Measurements from ENCODE around the gene OXT.
"Not testable (repeated sequence)": the region's sequence is repeated elsewhere in the genome, so short reads cannot be mapped to it uniquely, and the experiment has no call there.

Gene OXT

GRCh38 chr20:3111507-3111906, 40.1 kb downstream of the OXT start:
- no peak for DNase-seq (ENCODE audit: low read depth)
- H3K4me3 ChIP-seq (ENCODE audit: low read depth, low read length) = no peak overlapping the region
- in situ Hi-C loops (cut with HindIII; ENCODE audit: low sequenced_read_pairs) = no loop called here
- no peak for TF ChIP-seq CTCF (IDR thresholded peaks at IDR 0.05; ENCODE audit: low read depth, low read length, missing control alignments)

- in situ Hi-C loops (cut with HindIII; ENCODE audit: low sequenced_read_pairs) = no loop called here
- DNase-seq (ENCODE audit: low read depth) = no peak
- no peak overlapping the region for H3K4me3 ChIP-seq (ENCODE audit: low read depth, low read length)
- TF ChIP-seq CTCF (IDR thresholded peaks at IDR 0.05; ENCODE audit: low read depth, low read length, missing control alignments) = no peak
These were observed 40.6 kb downstream of the OXT start for GRCh38 chr20:3111995-3112394.

- in situ Hi-C loops (cut with HindIII; ENCODE audit: low sequenced_read_pairs) = no loop called here
- peak; percentile 41 for DNase-seq (ENCODE audit: low read depth)
- TF ChIP-seq CTCF (IDR thresholded peaks at IDR 0.05; ENCODE audit: low read depth, low read length, missing control alignments) = peak; percentile 77
- H3K4me3 ChIP-seq (ENCODE audit: low read depth, low read length) = no peak overlapping the region
These were observed 44.0 kb downstream of the OXT start for GRCh38 chr20:3115190-3116107.

- in situ Hi-C loops (cut with HindIII; ENCODE audit: low sequenced_read_pairs) = no loop called here
- TF ChIP-seq CTCF (IDR thresholded peaks at IDR 0.05; ENCODE audit: low read depth, low read length, missing control alignments) = no peak
- H3K4me3 ChIP-seq (ENCODE audit: low read depth, low read length) = no peak overlapping the region
- DNase-seq (ENCODE audit: low read depth) = no peak
These were observed 44.9 kb downstream of the OXT start for GRCh38 chr20:3116341-3116740.

GRCh38 chr20:3117839-3118379, 46.5 kb downstream of the OXT start:
- in situ Hi-C loops (cut with HindIII; ENCODE audit: low sequenced_read_pairs); H3K4me3 ChIP-seq (ENCODE audit: low read depth, low read length): not testable (repeated sequence)
- peak; percentile 38 for DNase-seq (ENCODE audit: low read depth)
- peak; percentile 67 for TF ChIP-seq CTCF (IDR thresholded peaks at IDR 0.05; ENCODE audit: low read depth, low read length, missing control alignments)

- in situ Hi-C loops (cut with HindIII; ENCODE audit: low sequenced_read_pairs) = no loop called here
- no peak for TF ChIP-seq CTCF (IDR thresholded peaks at IDR 0.05; ENCODE audit: low read depth, low read length, missing control alignments)
- H3K4me3 ChIP-seq (ENCODE audit: low read depth, low read length) = no peak overlapping the region
- DNase-seq (ENCODE audit: low read depth) = no peak
These were observed 47.6 kb downstream of the OXT start for GRCh38 chr20:3119044-3119443.

All from astrocyte of the cerebellum (primary cell).